Smooth muscle cell (in vitro differentiated cells): ENCODE results near the gene ZFP30. TPM values are rescaled to one million over a fixed set of nuclear protein-coding genes. Genes with fewer than 3 reads are reported as not detected.

Experiments used
- DNase-seq: peaks from one replicate; lab custom pipeline; 2025; ENCODE audit not compliant: unreplicated experiment; lab: John Stamatoyannopoulos, UW
- H2AFZ ChIP-seq: fragments of 200-600 bp; sonication (generic); 2 replicates; pipeline ENCODE4 v1.6.0; 2016; ENCODE audit warnings: antibody characterized with exemption, low read depth, mild to moderate bottlenecking
- H3F3A ChIP-seq: fragments of 200-600 bp; sonication (generic); 2 replicates; pipeline ENCODE4 v1.6.0; 2017; ENCODE audit warnings: antibody characterized with exemption, low read depth
- H3K27ac ChIP-seq: fragments of 200-600 bp; sonication (generic); 2 replicates; pipeline ENCODE4 v1.5.1; 2016; ENCODE audit warnings: low read depth, mild to moderate bottlenecking
- H3K27me3 ChIP-seq: fragments of 200-600 bp; sonication (generic); 2 replicates; pipeline ENCODE4 v1.6.1; 2016; ENCODE audit warnings: low read depth, mild to moderate bottlenecking
- H3K36me3 ChIP-seq: fragments of 200-600 bp; sonication (generic); 2 replicates; pipeline ENCODE4 v1.5.1; 2016; ENCODE audit warnings: low read depth
- H3K4me1 ChIP-seq: fragments of 200-600 bp; sonication (generic); 2 replicates; pipeline ENCODE4 v1.5.1; 2016; ENCODE audit warnings: low read depth
- H3K4me2 ChIP-seq: fragments of 200-600 bp; sonication (generic); 2 replicates; pipeline ENCODE4 v1.6.0; 2016; ENCODE audit warnings: mild to moderate bottlenecking
- H3K4me3 ChIP-seq: fragments of 200-600 bp; sonication (generic); 2 replicates; pipeline ENCODE4 v1.5.1; 2016; ENCODE audit warnings: mild to moderate bottlenecking
- H3K79me2 ChIP-seq: fragments of 200-600 bp; sonication (generic); 2 replicates; pipeline ENCODE4 v1.6.0; 2016; ENCODE audit warnings: low read depth, mild to moderate bottlenecking
- H3K9ac ChIP-seq: fragments of 200-600 bp; sonication (generic); 2 replicates; pipeline ENCODE4 v1.6.0; 2016; ENCODE audit warnings: low read depth
- H3K9me3 ChIP-seq: fragments of 200-600 bp; sonication (generic); replicated peaks from 2 replicates; pipeline ENCODE4 v1.5.1; 2016; ENCODE audit warnings: low read depth
- H4K20me1 ChIP-seq: fragments of 200-600 bp; sonication (generic); 2 replicates; pipeline ENCODE4 v1.6.0; 2016; ENCODE audit warnings: low read depth
- WGBS: methylation state at CpG from one replicate; pipeline ENCODE4 v1.1.7; 2016; ENCODE audit warnings: low lambda C conversion rate; 5-methylcytosine and 5-hydroxymethylcytosine counted together
- polyA plus RNA-seq: library from polyadenylated mRNA; unstranded; fragments of >200 nt; fragmentation: Nextera tagmentation; extraction: Ambion mirVana; gene quantifications from 2 replicates; pipeline ENCODE4 v1.2.1, GENCODE V29; 2016
- total RNA-seq: library from RNA; depleted of rRNA; stranded (reverse); fragments of >200 nt; gene quantifications from 2 replicates; pipeline ENCODE4 v1.2.3, GENCODE V29; 2014
- TF ChIP-seq, protein P1 (sequence below): fragments of 200-600 bp; sonication (generic); IDR thresholded peaks from 2 replicates; pipeline ENCODE4 v1.5.1; 2017; ENCODE audit warnings: borderline replicate concordance, mild to moderate bottlenecking, antibody characterized with exemption; ENCODE audit not compliant: insufficient read depth, poor library complexity, severe bottlenecking

The ZFP30 gene
- total RNA-seq = 9.0 and 9.2 TPM in 2 replicates
- polyA plus RNA-seq = 2.0 and 2.3 TPM in 2 replicates

DNA sequence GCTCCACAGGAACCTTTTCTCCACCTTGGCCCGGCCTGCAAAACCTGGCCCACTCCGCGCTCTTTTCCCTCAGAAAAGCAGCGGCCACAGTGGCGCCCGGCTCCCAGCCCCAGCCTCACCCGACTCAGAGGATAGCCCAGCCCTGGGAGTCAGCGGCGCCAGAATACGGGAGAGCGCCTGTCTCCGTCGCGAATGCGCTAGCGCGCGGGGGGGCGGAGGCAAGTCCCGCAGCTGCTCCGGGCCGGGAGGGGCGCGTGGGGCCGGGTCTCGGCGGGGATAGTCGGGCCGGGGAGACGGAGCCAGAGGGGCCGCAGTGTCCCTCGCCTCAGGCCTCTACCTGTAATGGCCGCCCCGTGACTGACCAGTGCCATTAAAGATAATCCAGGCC, at the start of gene ZFP30:
Gene ZFP30, minus strand, starts transcription at position 165 of the 388 bp plus-strand sequence. CDS start 7,643 bp downstream, outside the sequence.
- Histone ChIP-seq H3K36me3 (no peaks in the 10 kb centered on the region), H3K9me3 (no peaks in the 10 kb centered on the region), H3K4me1 (peaks cover 22% of the 10 kb centered on the region), H3K27ac (peak within 1 kb of the TSS; percentile 32), H3K9ac (peak within 1 kb of the TSS; percentile 30), H3K27me3 (no peaks in the 10 kb centered on the region), H4K20me1 (peaks cover 10% of the 10 kb centered on the region), H3K79me2 (peaks cover 44% of the 10 kb centered on the region), H3K4me2 (peak within 1 kb of the TSS; percentile 96), H3F3A (peaks cover 11% of the 10 kb centered on the region), H2AFZ (peak within 1 kb of the TSS; percentile 93), H3K4me3 (peak within 1 kb of the TSS; percentile 82)
- TF ChIP-seq, protein P1, sequence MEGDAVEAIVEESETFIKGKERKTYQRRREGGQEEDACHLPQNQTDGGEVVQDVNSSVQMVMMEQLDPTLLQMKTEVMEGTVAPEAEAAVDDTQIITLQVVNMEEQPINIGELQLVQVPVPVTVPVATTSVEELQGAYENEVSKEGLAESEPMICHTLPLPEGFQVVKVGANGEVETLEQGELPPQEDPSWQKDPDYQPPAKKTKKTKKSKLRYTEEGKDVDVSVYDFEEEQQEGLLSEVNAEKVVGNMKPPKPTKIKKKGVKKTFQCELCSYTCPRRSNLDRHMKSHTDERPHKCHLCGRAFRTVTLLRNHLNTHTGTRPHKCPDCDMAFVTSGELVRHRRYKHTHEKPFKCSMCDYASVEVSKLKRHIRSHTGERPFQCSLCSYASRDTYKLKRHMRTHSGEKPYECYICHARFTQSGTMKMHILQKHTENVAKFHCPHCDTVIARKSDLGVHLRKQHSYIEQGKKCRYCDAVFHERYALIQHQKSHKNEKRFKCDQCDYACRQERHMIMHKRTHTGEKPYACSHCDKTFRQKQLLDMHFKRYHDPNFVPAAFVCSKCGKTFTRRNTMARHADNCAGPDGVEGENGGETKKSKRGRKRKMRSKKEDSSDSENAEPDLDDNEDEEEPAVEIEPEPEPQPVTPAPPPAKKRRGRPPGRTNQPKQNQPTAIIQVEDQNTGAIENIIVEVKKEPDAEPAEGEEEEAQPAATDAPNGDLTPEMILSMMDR = no peak
- under 1% methylated on average over 26 of the region's 34 CpGs for WGBS
- peak; percentile 85 for DNase-seq

DNA sequence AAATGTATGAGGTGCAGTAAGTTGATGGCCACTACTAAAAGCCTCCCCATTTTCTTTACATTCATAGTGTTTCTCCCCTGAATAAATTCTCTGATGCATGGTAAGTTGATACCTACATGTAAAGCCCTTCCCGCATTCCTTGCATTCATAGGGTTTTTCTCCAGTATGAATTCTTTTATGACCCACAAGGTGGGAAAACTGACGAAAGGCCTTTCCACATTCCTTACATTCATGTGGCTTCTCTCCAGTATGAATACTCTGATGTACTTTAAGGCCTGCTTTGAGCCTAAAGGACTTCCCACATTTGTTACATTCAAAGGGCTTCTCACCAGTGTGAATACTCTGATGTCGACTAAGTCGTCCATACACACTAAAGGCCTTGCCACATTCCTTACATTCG, 43.8 kb upstream of the ZFP30 start:
- no peak overlapping the region for H3K9ac ChIP-seq
- H3K4me1 ChIP-seq = no peaks in the 10 kb centered on the region
- 88% methylated on average over 5 of the region's 5 CpGs for WGBS
- TF ChIP-seq, protein P1 = no peak
- no peaks in the 10 kb centered on the region for H3F3A ChIP-seq
- H3K27me3 ChIP-seq = no peaks in the 10 kb centered on the region
- no peak overlapping the region for H3K4me2 ChIP-seq
- H4K20me1 ChIP-seq = no peaks in the 10 kb centered on the region
- H3K36me3 ChIP-seq = peaks cover 27% of the 10 kb centered on the region
- no peaks in the 10 kb centered on the region for H3K9me3 ChIP-seq
- no peak overlapping the region for H2AFZ ChIP-seq
- H3K79me2 ChIP-seq = no peaks in the 10 kb centered on the region
- H3K4me3 ChIP-seq = no peak overlapping the region
- DNase-seq = no peak
- H3K27ac ChIP-seq = no peak overlapping the region

DNA sequence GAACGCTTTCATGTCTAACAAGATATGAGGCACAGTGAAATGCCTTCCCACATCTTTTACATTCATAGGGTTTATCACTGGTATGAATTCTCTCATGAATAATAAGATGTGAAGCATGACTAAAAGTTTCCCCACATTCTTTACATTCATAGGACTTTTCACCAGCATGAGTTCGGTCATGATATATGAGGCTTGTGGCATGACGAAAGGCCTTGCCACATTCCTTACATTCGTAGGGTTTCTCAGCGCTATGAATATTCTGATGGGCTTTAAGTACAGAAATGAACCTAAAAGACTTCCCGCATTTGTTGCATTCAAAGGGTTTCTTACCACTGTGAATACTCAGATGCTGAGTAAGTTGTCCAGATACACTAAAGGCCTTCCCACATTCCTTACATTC, 43.0 kb upstream of the ZFP30 start:
- no peak overlapping the region for H3K4me2 ChIP-seq
- no peaks in the 10 kb centered on the region for H4K20me1 ChIP-seq
- H3K27me3 ChIP-seq = no peaks in the 10 kb centered on the region
- H2AFZ ChIP-seq = no peak overlapping the region
- DNase-seq = no peak
- H3K4me3 ChIP-seq = no peak overlapping the region
- TF ChIP-seq, protein P1 = no peak
- H3F3A ChIP-seq = no peaks in the 10 kb centered on the region
- no peaks in the 10 kb centered on the region for H3K9me3 ChIP-seq
- no peak overlapping the region for H3K9ac ChIP-seq
- peaks cover 27% of the 10 kb centered on the region for H3K36me3 ChIP-seq
- 84% methylated on average over 6 of the region's 6 CpGs for WGBS
- no peaks in the 10 kb centered on the region for H3K4me1 ChIP-seq
- no peaks in the 10 kb centered on the region for H3K79me2 ChIP-seq
- no peak overlapping the region for H3K27ac ChIP-seq

DNA sequence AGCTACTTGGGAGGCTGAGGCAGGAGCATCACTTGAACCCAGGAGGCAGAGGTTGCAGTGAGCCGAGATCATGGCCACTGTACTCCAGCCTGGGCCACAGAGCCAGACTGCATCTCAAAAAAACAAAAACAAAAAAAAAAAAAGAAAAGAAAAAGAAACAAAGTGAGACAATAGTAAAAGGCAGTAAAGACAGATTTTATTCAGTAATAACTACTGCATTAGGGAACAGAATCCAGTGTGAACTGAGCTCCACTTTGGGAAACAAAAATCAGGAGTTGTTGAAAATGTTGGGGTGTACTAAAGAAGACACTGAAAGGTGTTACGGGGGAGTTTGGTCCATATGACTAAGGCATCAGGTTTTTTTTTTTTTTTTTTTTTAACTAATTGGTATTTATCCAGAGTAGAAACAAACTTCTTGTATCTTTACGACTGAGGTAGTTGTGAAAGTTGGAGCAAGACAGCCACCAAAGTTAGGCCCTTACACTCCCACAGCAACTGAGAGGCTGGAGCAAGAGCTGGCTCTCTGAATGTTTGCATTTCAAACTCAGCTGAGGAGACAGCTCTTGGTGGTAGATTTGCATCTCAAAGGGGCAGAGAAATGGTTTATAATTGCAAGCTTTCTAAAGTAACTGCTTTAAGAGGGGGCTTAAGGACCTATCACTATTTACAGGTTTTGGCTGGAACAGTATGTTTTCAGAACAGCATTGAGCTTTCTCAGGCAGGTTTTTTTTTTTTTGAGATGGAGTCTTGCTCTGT, 40.1 kb upstream of the ZFP30 start:
- H3K27ac ChIP-seq = no peak overlapping the region
- no peak for DNase-seq
- no peak overlapping the region for H2AFZ ChIP-seq
- TF ChIP-seq, protein P1 = no peak
- no peaks in the 10 kb centered on the region for H3K4me1 ChIP-seq
- no peaks in the 10 kb centered on the region for H3K9me3 ChIP-seq
- H3K79me2 ChIP-seq = no peaks in the 10 kb centered on the region
- H3F3A ChIP-seq = no peaks in the 10 kb centered on the region
- H3K4me2 ChIP-seq = no peak overlapping the region
- H3K36me3 ChIP-seq = peaks cover 25% of the 10 kb centered on the region
- 78% methylated on average over 3 of the region's 3 CpGs for WGBS
- no peak overlapping the region for H3K9ac ChIP-seq
- no peaks in the 10 kb centered on the region for H4K20me1 ChIP-seq
- H3K4me3 ChIP-seq = no peak overlapping the region
- no peaks in the 10 kb centered on the region for H3K27me3 ChIP-seq
